Right lobe of liver (tissue), 6 donors: ENCODE measurements around the gene MBNL2. TPM values are rescaled to one million over a fixed set of nuclear protein-coding genes. Genes with fewer than 3 reads are reported as not detected.

ENCODE experiments used
- ATAC-seq, 4 donors: fragments of 200-7000 bp; cut with Tn5 transposase; one replicate each; pipeline ENCODE4 v1.9.1; 2020; ENCODE audit warnings: mild to moderate bottlenecking in 4 of 4, moderate library complexity in 4 of 4
- DNase-seq, 3 donors: peaks; one replicate each; pipeline ENCODE4 v3.0.0-alpha.2; 2020
- H3K27ac ChIP-seq, 3 donors: fragments of 200-600 bp; one replicate each; pipeline ENCODE4 v1.8.0; 2022
- H3K27me3 ChIP-seq, 2 donors: fragments of 200-600 bp; one replicate each; pipeline ENCODE4 v1.8.0; 2022
- H3K36me3 ChIP-seq, 4 donors: fragments of 200-600 bp; sonication (generic) in 1 of 4; one replicate each; pipeline versions ENCODE4 v1.5.1 to v1.8.0; 2017 to 2022; ENCODE audit warnings: control low read depth in 1 of 4
- H3K4me1 ChIP-seq, 4 donors: fragments of 200-600 bp; sonication (generic) in 1 of 4; one replicate each; pipeline versions ENCODE4 v1.5.1 to v1.8.0; 2017 to 2022; ENCODE audit warnings: control low read depth in 1 of 4
- H3K4me3 ChIP-seq, 3 donors: fragments of 200-600 bp; one replicate each; pipeline ENCODE4 v1.8.0; 2022
- H3K9me3 ChIP-seq, 4 donors: fragments of 200-600 bp; sonication (generic) in 1 of 4; one replicate each; pipeline versions ENCODE4 v1.5.1 to v1.8.0; 2017 to 2022; ENCODE audit warnings: control low read depth in 1 of 4
- CTCF ChIP-seq, 4 donors: fragments of 200-600 bp in 3 of 4; fragments of 450-650 bp in 1 of 4; IDR thresholded peaks; one replicate each; pipeline versions ENCODE4 v1.5.1 to v1.8.0; 2016 to 2022; ENCODE audit warnings: antibody characterized with exemption in 4 of 4, mild to moderate bottlenecking in 2 of 4
- POLR2A ChIP-seq: fragments of 450-650 bp; IDR thresholded peaks from one replicate; pipeline ENCODE4 v1.6.1; 2017; ENCODE audit warnings: antibody characterized with exemption, mild to moderate bottlenecking
- WGBS: methylation state at CpG from one replicate; pipeline ENCODE4 v1.1.6; 2018; ENCODE audit warnings: low coverage, low lambda C conversion rate; ENCODE audit not compliant: insufficient coverage; ENCODE audit errors: missing lambda C conversion rate; 5-methylcytosine and 5-hydroxymethylcytosine counted together
- intact Hi-C, 2 donors: fragments of 100-400 bp; cut with DNase I; formaldehyde crosslinking; loops; one replicate each; pipeline versions ENCODE4 v1.11.2 to v1.14.1; 2022
- total RNA-seq, 6 experiments: library from RNA; depleted of rRNA in 2 of 6; stranded (reverse); fragments of >200 nt in 2 of 6; fragmentation: NEBNext Ultra II Directional in 3 of 6; extraction: Animal tissue kit (Norgen Biotek cat#: 25700) in 3 of 6; gene quantifications; one replicate each; pipeline versions ENCODE4 v1.1.0 to v1.2.4, GENCODE V29; 2016 to 2023
- donor health status: DM: no; HTN: yes; CAD: no.
- donor health status: DM: no; HTN: no; CAD: no.
- donor health status: DM: no; HTN: no; CAD: no.
- donor health status: DM: no; HTN: yes; CAD: no.
- donor health status: DM: no; HTN: yes; CAD: no.

The MBNL2 gene
- total RNA-seq, 6 experiments from 2014 or later: 30.3 to 135 (median 81.5) TPM

GRCh38 chr13:97413694-97414093 lies 191.6 kb downstream of the MBNL2 start:
- Histone ChIP-seq H3K9me3 (no peaks in the 10 kb centered on the region), H3K4me3 (no peak overlapping the region), H3K27me3 (no peaks in the 10 kb centered on the region), H3K4me1 (no peaks in the 10 kb centered on the region), H3K36me3 (no peaks in the 10 kb centered on the region), H3K27ac (no peak overlapping the region)
- ATAC-seq: no peak
- TF ChIP-seq CTCF (IDR thresholded peaks at IDR 0.05) (no peak), POLR2A (no peak)
- no peak for DNase-seq
- 9% methylated on average over 1 of the region's 1 CpG for WGBS
- intact Hi-C loops: no loop called here

- H3K27me3 ChIP-seq: no peaks in the 10 kb centered on the region
- TF ChIP-seq CTCF (IDR thresholded peaks at IDR 0.05) (no peak), POLR2A (no peak)
- no peak for DNase-seq
- no peaks in the 10 kb centered on the region for H3K4me1 ChIP-seq
- no peaks in the 10 kb centered on the region for H3K36me3 ChIP-seq
- 69% methylated on average over 4 of the region's 4 CpGs for WGBS
- intact Hi-C loops: no loop called here
- no peak for ATAC-seq
- no peak overlapping the region for H3K4me3 ChIP-seq
- H3K9me3 ChIP-seq: no peaks in the 10 kb centered on the region
- H3K27ac ChIP-seq: no peak overlapping the region
Observed at GRCh38 chr13:97414392-97414791, 192.3 kb downstream of the MBNL2 start.

GRCh38 chr13:97417698-97418097 lies 195.6 kb downstream of the MBNL2 start:
- Histone ChIP-seq H3K4me3 (no peak overlapping the region), H3K9me3 (no peaks in the 10 kb centered on the region), H3K4me1 (no peaks in the 10 kb centered on the region), H3K36me3 (no peaks in the 10 kb centered on the region), H3K27ac (no peak overlapping the region), H3K27me3 (no peaks in the 10 kb centered on the region)
- no peak for ATAC-seq
- WGBS: 54% methylated on average over 5 of the region's 5 CpGs
- no peak for TF ChIP-seq POLR2A
- no peak for TF ChIP-seq CTCF (IDR thresholded peaks at IDR 0.05)
- no peak for DNase-seq
- intact Hi-C loops: no loop called here

- intact Hi-C loops: no loop called here
- Histone ChIP-seq H3K4me1 (no peaks in the 10 kb centered on the region), H3K27me3 (no peaks in the 10 kb centered on the region), H3K9me3 (no peaks in the 10 kb centered on the region), H3K4me3 (no peak overlapping the region), H3K27ac (no peak overlapping the region), H3K36me3 (no peaks in the 10 kb centered on the region)
- ATAC-seq (no peak), DNase-seq (no peak)
- TF ChIP-seq CTCF (IDR thresholded peaks at IDR 0.05) (no peak), POLR2A (no peak)
- WGBS: 60% methylated on average over 5 of the region's 8 CpGs
Observed at GRCh38 chr13:97422118-97423054, 200.3 kb downstream of the MBNL2 start.
